ENCODE results near the gene ZC3H18. TPM values are rescaled to one million over a fixed set of nuclear protein-coding genes. Genes with fewer than 3 reads are reported as not detected.
"Not testable (repeated sequence)": the region's sequence is repeated elsewhere in the genome, so short reads cannot be mapped to it uniquely, and the experiment has no call there.

The ZC3H18 gene
- total and polyA plus RNA-seq, 2 experiments from 2014 or later: 16.8 to 37.1 TPM

- no peak for TF ChIP-seq CTCF (IDR thresholded peaks at IDR 0.05; ENCODE audit: poor library complexity)
- no peak for TF ChIP-seq EZH2phosphoT487 (IDR thresholded peaks at IDR 0.05; ENCODE audit: low read depth, severe bottlenecking, unreplicated experiment)
- TF ChIP-seq EZH2 (IDR thresholded peaks at IDR 0.05; ENCODE audit: borderline replicate concordance): no peak
- Histone ChIP-seq H3K36me3 (replicated peaks; ENCODE audit: insufficient read depth, low read depth) (no peaks in the 10 kb centered on the region), H4K20me1 (ENCODE audit: insufficient read depth, poor library complexity, severe bottlenecking) (peaks cover 3% of the 10 kb centered on the region)
Measured at GRCh38 chr16:88605186-88606147, 35.3 kb downstream of the ZC3H18 start.

DNA sequence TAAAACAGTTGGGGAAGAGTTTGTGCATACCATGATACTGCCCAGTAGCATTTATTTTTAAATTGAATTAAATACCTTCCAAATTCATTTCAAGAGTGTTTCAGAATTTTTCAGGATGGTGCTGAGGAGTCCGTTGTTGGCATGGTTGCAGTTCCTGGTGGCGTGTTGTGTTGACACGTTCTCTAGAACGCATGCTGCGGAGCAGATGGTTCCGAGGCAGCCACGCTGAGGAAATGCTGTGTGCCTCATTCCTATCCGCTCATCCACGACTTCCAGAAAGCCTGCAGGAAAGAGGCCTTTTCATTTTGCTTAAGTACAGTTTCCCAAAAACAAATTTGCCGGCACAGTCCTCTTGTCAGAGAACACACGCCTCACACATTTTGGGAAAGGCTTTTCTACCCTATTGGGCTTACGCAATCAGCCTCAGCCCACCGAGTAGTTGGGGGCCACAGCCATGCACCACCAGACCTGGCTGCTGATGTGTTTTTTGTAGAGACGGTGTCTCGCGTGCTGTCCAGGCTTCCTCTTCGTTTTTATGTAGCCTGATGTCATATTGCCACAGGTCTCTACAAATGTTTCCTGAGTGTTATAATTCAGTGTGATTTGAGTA lies 36.0 kb downstream of the ZC3H18 start:
- DNase-seq (ENCODE audit: low spot score): no peak
- Histone ChIP-seq H3K4me2 (no peak overlapping the region), H3K4me3 (no peak overlapping the region), H4K20me1 (ENCODE audit: insufficient read depth, poor library complexity, severe bottlenecking) (peaks cover 3% of the 10 kb centered on the region), H3K9me3 (ENCODE audit: low read depth) (no peaks in the 10 kb centered on the region), H3K36me3 (replicated peaks; ENCODE audit: insufficient read depth, low read depth) (no peaks in the 10 kb centered on the region), H3K79me2 (no peaks in the 10 kb centered on the region), H2AFZ (no peak overlapping the region), H3K9me2 (replicated peaks; ENCODE audit: insufficient read depth) (no peaks in the 10 kb centered on the region), H3K4me1 (ENCODE audit: insufficient read depth) (no peaks in the 10 kb centered on the region), H3K27ac (no peak overlapping the region), H3K27me3 (no peaks in the 10 kb centered on the region)
- WGBS (ENCODE audit: low lambda C conversion rate, missing lambda C conversion rate): 94% methylated on average over 17 of the region's 17 CpGs
- no peak for TF ChIP-seq EZH2 (IDR thresholded peaks at IDR 0.05; ENCODE audit: borderline replicate concordance)
- TF ChIP-seq CTCF (IDR thresholded peaks at IDR 0.05; ENCODE audit: poor library complexity): no peak
- TF ChIP-seq EZH2phosphoT487 (IDR thresholded peaks at IDR 0.05; ENCODE audit: low read depth, severe bottlenecking, unreplicated experiment): no peak

More at GRCh38 chr16:88605186-88606147, 35.3 kb downstream of the ZC3H18 start:
- H3K4me2 ChIP-seq: no peak overlapping the region
- H3K9me3 ChIP-seq (ENCODE audit: low read depth): no peaks in the 10 kb centered on the region
- WGBS (ENCODE audit: low lambda C conversion rate, missing lambda C conversion rate): 88% methylated on average over 20 of the region's 20 CpGs
- H3K4me1 ChIP-seq (ENCODE audit: insufficient read depth): no peaks in the 10 kb centered on the region
- H3K27ac ChIP-seq: no peak overlapping the region
- no peaks in the 10 kb centered on the region for H3K9me2 ChIP-seq (replicated peaks; ENCODE audit: insufficient read depth)
- no peaks in the 10 kb centered on the region for H3K79me2 ChIP-seq
- H3K4me3 ChIP-seq: no peak overlapping the region
- H2AFZ ChIP-seq: no peak overlapping the region
- DNase-seq (ENCODE audit: low spot score): no peak
- H3K27me3 ChIP-seq: no peaks in the 10 kb centered on the region

DNA sequence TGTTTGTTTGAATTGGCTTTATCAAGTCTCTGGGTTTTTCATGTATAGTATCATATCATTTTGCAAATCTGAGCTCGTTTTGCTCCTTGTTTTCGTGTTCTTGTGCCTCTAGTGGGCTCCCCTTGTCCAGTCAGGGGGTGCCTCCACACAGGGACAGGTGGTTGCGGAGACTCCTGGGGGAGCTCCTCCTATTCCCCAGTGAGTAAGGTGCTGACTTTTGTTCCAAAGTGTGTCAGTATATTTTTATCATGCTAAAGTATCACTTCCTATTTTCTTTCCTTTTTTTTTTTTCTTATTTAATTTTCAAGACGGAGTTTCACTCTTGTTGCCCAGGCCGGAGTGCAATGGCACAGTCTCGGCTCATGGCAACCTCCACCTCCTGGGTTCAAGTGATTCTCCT lies 37.9 kb downstream of the ZC3H18 start:
- H3K27ac ChIP-seq: no peak overlapping the region
- no peaks in the 10 kb centered on the region for H3K36me3 ChIP-seq (replicated peaks; ENCODE audit: insufficient read depth, low read depth)
- no peak for TF ChIP-seq EZH2phosphoT487 (IDR thresholded peaks at IDR 0.05; ENCODE audit: low read depth, severe bottlenecking, unreplicated experiment)
- TF ChIP-seq EZH2 (IDR thresholded peaks at IDR 0.05; ENCODE audit: borderline replicate concordance): no peak
- no peak for TF ChIP-seq CTCF (IDR thresholded peaks at IDR 0.05; ENCODE audit: poor library complexity)

GRCh38 chr16:88609426-88609825 lies 39.2 kb downstream of the ZC3H18 start:
- not testable (repeated sequence) for H3K27me3 ChIP-seq; H3K27ac ChIP-seq; H3K4me1 ChIP-seq (ENCODE audit: insufficient read depth); H3K4me3 ChIP-seq; H3K79me2 ChIP-seq; H3K9me2 ChIP-seq (replicated peaks; ENCODE audit: insufficient read depth); H3K4me2 ChIP-seq; DNase-seq (ENCODE audit: low spot score); H4K20me1 ChIP-seq (ENCODE audit: insufficient read depth, poor library complexity, severe bottlenecking); H3K9me3 ChIP-seq (ENCODE audit: low read depth); H3K36me3 ChIP-seq (replicated peaks; ENCODE audit: insufficient read depth, low read depth); H2AFZ ChIP-seq
- WGBS (ENCODE audit: low lambda C conversion rate, missing lambda C conversion rate): 90% methylated on average over 8 of the region's 8 CpGs

More for the DNA sequence above, 37.9 kb downstream of the ZC3H18 start:
- no peak for DNase-seq (ENCODE audit: low spot score)
- 99% methylated on average over 6 of the region's 6 CpGs for WGBS (ENCODE audit: low lambda C conversion rate, missing lambda C conversion rate)
- no peaks in the 10 kb centered on the region for H3K27me3 ChIP-seq
- H3K9me2 ChIP-seq (replicated peaks; ENCODE audit: insufficient read depth): no peaks in the 10 kb centered on the region
- no peak overlapping the region for H3K4me3 ChIP-seq
- no peaks in the 10 kb centered on the region for H3K4me1 ChIP-seq (ENCODE audit: insufficient read depth)
- H3K79me2 ChIP-seq: no peaks in the 10 kb centered on the region
- H3K4me2 ChIP-seq: no peak overlapping the region
- no peaks in the 10 kb centered on the region for H4K20me1 ChIP-seq (ENCODE audit: insufficient read depth, poor library complexity, severe bottlenecking)
- no peaks in the 10 kb centered on the region for H3K9me3 ChIP-seq (ENCODE audit: low read depth)
- no peak overlapping the region for H2AFZ ChIP-seq
